Stomach smooth muscle (tissue), 2 donors: ENCODE data around the gene MCFD2.

ENCODE experiments used
- H3K27ac ChIP-seq: one replicate; pipeline ENCODE4 v1.7.0; 2013; ENCODE audit warnings: mild to moderate bottlenecking, low read length, inconsistent platforms
- H3K27me3 ChIP-seq, 2 donors: one replicate each; pipeline ENCODE4 v1.7.0; 2013; ENCODE audit warnings: low read length in 2 of 2; ENCODE audit not compliant: insufficient read depth in 2 of 2, control insufficient read depth in 1 of 2
- H3K36me3 ChIP-seq, 2 donors: one replicate each; pipeline ENCODE4 v1.7.0; 2013; ENCODE audit warnings: low read length in 2 of 2; ENCODE audit not compliant: control insufficient read depth in 2 of 2, insufficient read depth in 2 of 2
- H3K4me1 ChIP-seq: one replicate; pipeline ENCODE4 v1.7.0; 2013; ENCODE audit warnings: low read length; ENCODE audit not compliant: control insufficient read depth, insufficient read depth
- H3K4me3 ChIP-seq, 2 donors: one replicate each; pipeline ENCODE4 v1.7.0; 2013; ENCODE audit warnings: low read length in 2 of 2
- H3K9ac ChIP-seq, 2 donors: one replicate each; pipeline ENCODE4 v1.7.0; 2013; ENCODE audit warnings: low read length in 2 of 2, mild to moderate bottlenecking in 1 of 2
- H3K9me3 ChIP-seq, 2 donors: one replicate each; pipeline ENCODE4 v1.7.0; 2013; ENCODE audit warnings: low read length in 2 of 2; ENCODE audit not compliant: control insufficient read depth in 2 of 2
- donor health status: healthy.
- donor health status: Pancreatic carcinoma.

MCFD2 gene

DNA sequence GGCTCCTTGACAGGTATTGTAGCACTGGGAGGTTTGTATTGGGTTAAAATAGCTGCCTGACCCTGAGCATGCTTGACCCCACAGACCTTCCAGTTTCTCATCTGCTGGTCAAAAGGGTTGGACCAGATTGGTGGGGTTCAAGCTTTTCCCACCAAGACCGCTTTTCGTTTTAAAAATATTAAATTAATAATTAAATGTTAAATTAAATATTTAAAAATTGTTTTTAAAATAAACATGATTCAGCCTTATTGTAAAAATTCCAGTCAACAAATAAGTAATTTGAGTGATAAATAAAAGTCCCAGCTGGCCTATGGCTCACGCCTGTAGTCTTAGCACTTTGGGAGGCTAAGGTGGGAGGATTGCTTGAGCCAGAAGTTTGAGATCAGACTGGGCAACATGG is 36.6 kb upstream of the MCFD2 start:
- H3K27ac ChIP-seq, result no peak overlapping the region

DNA sequence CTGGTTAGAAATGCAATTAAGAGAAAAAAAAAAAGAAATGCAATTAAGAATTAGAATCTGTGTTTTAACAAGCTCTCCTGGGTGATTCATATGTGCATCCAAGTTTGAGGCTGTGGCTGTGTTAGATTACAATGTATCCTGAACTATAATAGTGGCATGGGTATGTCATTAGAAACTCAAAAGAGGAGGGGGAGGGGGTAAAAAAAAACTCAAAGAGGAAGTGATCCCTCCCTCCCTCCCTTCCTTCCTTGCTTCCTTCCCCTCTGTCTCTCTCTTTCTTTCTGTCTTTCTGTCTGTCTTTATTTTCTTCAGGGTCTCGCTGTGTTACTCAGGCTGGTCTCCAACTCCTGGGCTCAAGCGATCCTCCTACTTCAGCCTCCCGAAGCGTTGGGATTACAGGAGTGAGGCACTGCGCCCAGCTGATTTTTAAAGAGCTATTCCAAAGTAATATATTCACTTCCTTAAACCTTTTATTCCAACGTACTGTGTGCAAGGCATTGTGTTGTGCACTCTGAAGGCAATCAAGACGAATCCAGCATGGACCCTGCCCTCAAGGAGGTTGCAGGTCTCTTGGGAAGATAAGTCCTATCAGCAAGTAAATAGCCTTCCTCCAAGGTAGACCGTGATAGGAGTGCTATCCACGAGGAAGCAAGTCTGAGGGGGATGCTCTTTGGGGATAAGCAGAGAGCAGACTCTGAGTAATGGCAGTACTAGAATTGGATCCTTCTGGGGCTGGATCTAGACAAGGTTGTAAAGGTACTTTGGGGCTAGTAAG is 35.9 kb upstream of the MCFD2 start:
- Histone ChIP-seq H3K27ac (no peak overlapping the region), H3K4me3 (no peak overlapping the region), H3K27me3 (no peaks in the 10 kb centered on the region), H3K9ac (no peak overlapping the region), H3K9me3 (no peaks in the 10 kb centered on the region), H3K4me1 (peaks cover 14% of the 10 kb centered on the region), H3K36me3 (peaks cover 12 to 21% of the 10 kb centered on the region in 2 donors)

More for the DNA sequence above, 36.6 kb upstream of the MCFD2 start:
- Histone ChIP-seq H3K4me3 (no peak overlapping the region), H3K27me3 (no peaks in the 10 kb centered on the region), H3K4me1 (peaks cover 18% of the 10 kb centered on the region), H3K36me3 (peaks cover 19 to 26% of the 10 kb centered on the region in 2 donors), H3K9me3 (no peaks in the 10 kb centered on the region), H3K9ac (no peak overlapping the region)

DNA sequence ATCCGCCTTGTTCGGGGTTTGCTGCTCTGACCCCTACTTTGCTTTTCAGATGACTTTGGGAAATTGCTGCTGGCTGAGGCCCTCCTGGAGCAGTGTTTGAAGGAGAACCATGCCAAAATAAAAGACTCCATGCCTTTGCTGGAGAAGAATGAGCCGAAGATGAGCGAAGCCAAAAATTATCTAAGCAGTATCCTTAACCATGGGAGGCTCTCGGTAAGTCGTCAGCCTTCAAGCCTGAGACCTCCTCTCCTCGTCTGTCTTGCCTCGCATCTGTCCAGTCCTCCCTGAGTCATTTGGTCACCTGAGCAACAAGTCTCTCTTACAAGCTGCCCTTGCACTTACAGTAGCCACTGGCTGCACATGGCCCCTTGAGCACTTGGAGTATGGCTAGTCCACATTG is 34.7 kb upstream of the MCFD2 start:
- Histone ChIP-seq H3K27ac (no peak overlapping the region), H3K9ac (no peak overlapping the region), H3K4me3 (no peak overlapping the region), H3K9me3 (no peaks in the 10 kb centered on the region), H3K27me3 (no peaks in the 10 kb centered on the region), H3K36me3 (peaks cover 12 to 16% of the 10 kb centered on the region in 2 donors), H3K4me1 (peaks cover 13% of the 10 kb centered on the region)

DNA sequence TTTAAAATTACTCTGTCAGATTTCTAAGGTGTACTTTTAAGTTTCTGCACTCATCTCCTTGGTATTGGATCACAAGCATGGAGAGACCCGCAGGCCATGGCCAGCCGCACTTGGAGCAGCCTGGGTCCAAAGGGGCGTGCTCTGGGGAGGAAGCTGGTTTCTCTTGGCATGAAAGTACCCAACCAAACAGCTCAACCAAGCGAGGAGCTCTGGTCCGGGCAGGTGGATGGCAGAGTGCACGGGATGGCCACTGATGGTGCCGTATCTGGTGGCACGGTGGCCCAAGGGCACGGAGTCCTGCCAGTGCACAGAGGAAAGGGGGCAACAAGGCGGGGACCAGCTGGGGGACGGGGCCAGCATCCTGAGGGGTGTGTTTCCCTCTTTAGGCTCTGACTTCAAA is 32.2 kb upstream of the MCFD2 start:
- Histone ChIP-seq H3K4me1 (peaks cover 12% of the 10 kb centered on the region), H3K36me3 (peaks cover 12 to 13% of the 10 kb centered on the region in 2 donors), H3K9me3 (no peaks in the 10 kb centered on the region), H3K9ac (no peak overlapping the region), H3K27ac (no peak overlapping the region), H3K27me3 (no peaks in the 10 kb centered on the region), H3K4me3 (no peak overlapping the region)

DNA sequence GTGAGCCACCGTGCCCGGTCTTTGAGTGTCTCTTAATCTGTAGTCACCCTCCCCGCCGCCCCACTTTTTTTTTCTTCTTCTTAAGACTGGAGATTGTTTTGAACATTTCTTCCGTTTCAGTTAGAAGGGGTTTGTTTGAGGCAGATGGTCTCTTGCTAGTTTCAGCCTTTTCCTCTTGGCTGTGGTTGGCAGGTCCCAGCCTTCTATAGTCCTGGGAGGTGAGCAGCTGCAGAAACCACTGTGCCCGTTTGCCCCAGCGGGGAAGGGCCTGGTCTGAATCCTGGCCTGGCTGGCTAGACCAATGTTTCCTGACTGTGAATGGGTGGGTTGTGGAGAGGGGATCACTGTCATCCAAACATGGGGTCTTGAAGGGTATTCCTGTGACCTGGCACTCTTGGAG is 30.1 kb upstream of the MCFD2 start:
- H3K4me1 ChIP-seq, result peaks cover 25% of the 10 kb centered on the region

DNA sequence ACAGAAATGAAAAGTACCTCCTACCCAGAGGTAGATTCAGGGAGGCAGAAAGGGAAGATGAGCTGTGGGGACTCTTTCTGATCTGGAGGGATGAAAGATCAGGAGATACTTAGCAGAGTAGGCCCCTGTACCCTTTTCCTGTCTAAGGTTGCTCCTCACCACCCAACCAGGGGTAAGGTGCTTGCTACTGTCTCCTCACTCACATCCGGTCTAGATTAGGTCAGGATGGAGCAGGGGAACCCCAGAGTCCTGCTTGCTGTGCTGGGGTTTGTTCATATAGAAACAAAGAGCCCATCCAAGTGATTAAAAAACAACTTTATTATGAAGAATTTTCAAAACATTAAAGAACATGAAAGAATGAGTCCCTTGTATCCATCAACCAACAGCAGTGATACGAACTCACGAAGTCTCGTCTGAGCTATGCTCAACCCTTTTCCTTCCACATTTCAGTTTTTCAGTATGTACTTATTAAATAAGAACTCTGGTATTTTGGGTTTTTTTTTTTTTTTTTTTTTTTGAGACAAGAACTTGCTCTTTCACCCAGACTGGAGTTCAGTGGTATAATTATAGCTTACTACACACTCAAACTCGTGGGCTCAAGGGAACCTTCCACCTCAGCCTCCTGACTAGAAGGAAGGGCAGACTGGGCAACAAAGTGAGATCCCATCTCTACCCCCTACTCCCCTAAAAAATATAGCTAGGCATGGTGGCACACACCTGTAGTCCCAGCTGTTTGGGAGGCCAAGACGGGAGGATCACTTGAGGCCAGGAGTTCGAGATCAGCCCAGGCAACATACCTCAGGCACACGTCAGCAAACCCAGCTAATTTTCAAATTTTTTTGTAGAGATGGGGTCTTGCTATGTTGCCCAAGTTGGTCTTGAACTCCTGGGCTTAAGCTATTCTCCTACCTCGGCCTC is 28.5 kb upstream of the MCFD2 start:
- Histone ChIP-seq H3K27me3 (no peaks in the 10 kb centered on the region), H3K4me3 (peak overlapping the region in 1 of 2 donors; percentile 29), H3K9me3 (no peaks in the 10 kb centered on the region), H3K27ac (no peak overlapping the region), H3K36me3 (peaks cover 0 to 2% of the 10 kb centered on the region in 2 donors), H3K4me1 (peaks cover 38% of the 10 kb centered on the region), H3K9ac (no peak overlapping the region)

More for the DNA sequence above, 30.1 kb upstream of the MCFD2 start:
- H3K4me3 ChIP-seq, result no peak overlapping the region
- H3K36me3 ChIP-seq, result peaks cover 4 to 5% of the 10 kb centered on the region in 2 donors
- H3K9me3 ChIP-seq, result no peaks in the 10 kb centered on the region
- no peak overlapping the region for H3K27ac ChIP-seq
- no peak overlapping the region for H3K9ac ChIP-seq
- H3K27me3 ChIP-seq, result no peaks in the 10 kb centered on the region

DNA sequence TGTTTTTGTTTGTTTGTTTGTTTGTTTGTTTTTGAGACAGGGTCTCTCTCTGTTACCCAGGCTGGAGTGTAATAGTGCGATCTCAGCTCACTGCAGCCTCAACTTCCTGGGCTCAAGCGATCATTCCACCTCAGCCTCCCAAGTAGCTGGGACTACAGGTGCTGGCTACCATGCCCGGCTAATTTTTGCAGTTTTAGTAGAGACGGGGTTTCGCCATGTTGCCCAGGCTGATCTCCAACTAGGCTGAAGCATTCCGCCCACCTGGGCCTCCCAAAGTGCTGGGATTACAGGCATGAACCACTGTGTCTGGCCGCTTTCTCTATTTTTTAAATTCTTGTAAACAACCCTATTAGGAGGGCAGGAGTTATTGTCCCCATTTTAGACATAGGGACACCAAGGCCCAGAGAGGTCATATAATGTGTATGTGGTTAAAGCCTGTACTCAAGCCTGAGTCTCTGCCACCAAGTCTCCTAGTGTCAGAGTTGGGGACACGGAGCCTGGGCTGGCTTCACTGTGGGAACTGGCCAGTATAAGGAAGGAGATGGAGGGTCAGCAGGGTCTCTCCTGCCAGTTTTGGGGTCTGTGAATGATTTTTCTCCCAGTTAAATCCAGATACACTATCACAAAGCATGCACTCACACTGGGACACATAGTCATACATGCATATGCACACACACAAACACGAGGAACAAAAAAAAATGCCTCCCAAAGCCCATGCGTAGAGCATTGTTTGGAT is 27.5 kb upstream of the MCFD2 start:
- Histone ChIP-seq H3K27me3 (no peaks in the 10 kb centered on the region), H3K4me1 (peaks cover 38% of the 10 kb centered on the region), H3K36me3 (peaks cover 0 to 2% of the 10 kb centered on the region in 2 donors), H3K9me3 (no peaks in the 10 kb centered on the region), H3K4me3 (peak overlapping the region in 1 of 2 donors; percentile 94), H3K27ac (no peak overlapping the region), H3K9ac (peak overlapping the region in 1 of 2 donors; percentile 66)

DNA sequence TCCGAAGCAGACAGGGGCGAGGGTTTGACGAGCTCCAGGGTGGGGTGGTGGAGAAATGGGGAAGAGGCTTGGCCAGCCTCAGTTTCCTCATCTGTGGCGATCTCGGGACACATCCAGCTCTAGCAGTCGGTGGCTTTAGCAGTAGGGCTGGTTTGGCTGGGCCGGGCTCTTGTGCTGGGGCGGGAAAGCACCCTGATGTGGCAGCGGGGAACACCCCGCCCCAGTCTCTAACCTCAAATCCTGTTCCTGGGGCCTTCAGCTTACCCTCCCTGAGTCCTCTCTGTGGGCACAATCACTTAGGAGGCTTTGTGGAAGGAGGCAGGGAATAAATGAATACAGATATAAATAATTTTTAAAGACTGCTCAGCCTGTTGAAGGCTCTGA is 26.5 kb upstream of the MCFD2 start:
- H3K9ac ChIP-seq, result peak overlapping the region; percentile 66 to 78
- H3K27ac ChIP-seq, result peak overlapping the region; percentile 24
- no peaks in the 10 kb centered on the region for H3K9me3 ChIP-seq
- peaks cover 0 to 2% of the 10 kb centered on the region in 2 donors for H3K36me3 ChIP-seq
- H3K27me3 ChIP-seq, result no peaks in the 10 kb centered on the region
- H3K4me1 ChIP-seq, result peaks cover 38% of the 10 kb centered on the region
- peak overlapping the region; percentile 90 to 94 for H3K4me3 ChIP-seq

DNA sequence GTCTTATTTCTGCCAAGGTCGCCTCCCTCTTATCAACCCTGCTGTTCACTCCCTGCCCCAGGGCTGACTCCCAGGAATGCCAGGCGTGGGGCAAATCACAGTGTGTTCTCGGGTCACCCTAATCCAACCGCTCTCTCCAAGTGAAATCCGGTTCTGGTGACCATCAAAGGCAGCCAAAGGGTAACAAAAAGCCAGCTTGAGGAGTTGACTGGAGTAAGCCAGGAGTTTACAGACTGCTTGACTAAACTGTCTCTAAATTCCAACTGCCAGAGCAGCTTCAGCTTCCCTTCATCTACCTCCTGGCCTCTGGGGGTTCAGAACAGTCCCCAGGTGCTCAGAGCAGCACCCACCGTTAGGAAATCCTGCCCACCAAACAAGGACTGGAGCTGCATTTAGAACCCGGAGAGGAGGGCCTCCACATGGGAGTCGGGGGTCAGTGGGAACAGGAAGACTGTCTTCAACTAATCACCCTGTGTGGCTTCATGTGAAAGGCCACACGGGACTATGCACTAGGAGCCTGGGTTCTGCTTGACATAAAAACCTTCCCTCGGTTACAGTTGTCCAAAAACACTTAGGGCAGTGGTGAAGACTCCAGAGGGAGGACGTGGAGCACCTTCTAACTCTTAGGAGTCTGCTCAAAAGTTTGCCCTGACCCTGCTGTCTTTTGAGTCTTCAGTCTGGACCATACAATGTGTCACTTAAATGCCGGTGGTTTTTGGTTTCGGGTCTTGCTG is 24.2 kb upstream of the MCFD2 start:
- H3K4me3 ChIP-seq, result peak overlapping the region; percentile 60 to 73

DNA sequence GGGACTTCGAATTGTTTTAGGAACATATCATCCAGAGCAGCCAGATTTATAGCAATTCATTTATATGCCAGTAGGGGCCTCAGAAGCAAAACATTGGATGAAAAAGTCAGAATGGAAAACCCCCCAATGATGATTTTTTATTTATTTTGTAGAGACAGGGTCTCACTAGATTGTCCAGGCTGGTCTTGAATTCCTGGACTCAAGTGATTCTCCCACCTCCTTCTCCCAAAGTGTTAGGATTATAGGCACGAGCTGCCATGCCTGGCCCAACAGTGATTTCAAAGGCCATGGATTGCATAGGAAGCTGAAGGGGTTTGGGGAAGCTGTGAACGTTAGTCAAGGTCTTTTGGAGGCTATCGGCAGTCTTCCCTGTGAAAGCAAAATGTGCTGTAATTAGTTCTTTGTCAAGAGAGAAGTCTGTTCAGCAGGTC is 21.9 kb upstream of the MCFD2 start:
- Histone ChIP-seq H3K4me1 (peaks cover 22% of the 10 kb centered on the region), H3K36me3 (no peaks in the 10 kb centered on the region), H3K9me3 (no peaks in the 10 kb centered on the region), H3K9ac (no peak overlapping the region), H3K4me3 (no peak overlapping the region), H3K27ac (no peak overlapping the region), H3K27me3 (no peaks in the 10 kb centered on the region)

More for the DNA sequence above, 24.2 kb upstream of the MCFD2 start:
- no peaks in the 10 kb centered on the region for H3K9me3 ChIP-seq
- H3K9ac ChIP-seq, result peak overlapping the region; percentile 84
- no peaks in the 10 kb centered on the region for H3K36me3 ChIP-seq
- H3K4me1 ChIP-seq, result peaks cover 35% of the 10 kb centered on the region
- H3K27me3 ChIP-seq, result no peaks in the 10 kb centered on the region
- H3K27ac ChIP-seq, result peak overlapping the region; percentile 89
